ENCODE data around the gene C6orf89.

GRCh38 chr6:36904114-36904513 lies 18.4 kb downstream of the C6orf89 start:
- TF ChIP-seq SRF (IDR thresholded peaks at IDR 0.05; ENCODE audit: low read depth, low read length) (no peak), EP300 (IDR thresholded peaks at IDR 0.05; ENCODE audit: borderline replicate concordance in 1 of 2, low read depth in 2 of 2, low read length in 2 of 2) (no peak)
